Spleen (tissue), 11 donors: Measurements from ENCODE around the gene FBLN1. TPM values are rescaled to one million over a fixed set of nuclear protein-coding genes. Genes with fewer than 3 reads are reported as not detected.

Experiments
- DNase-seq: peaks from one replicate; pipeline ENCODE4 v3.0.0-alpha.2; 2020
- H3K27ac ChIP-seq, 8 donors: fragments of 200-600 bp; sonication (generic) in 7 of 8; 1 replicate in 4 of 8; 2 replicates in 4 of 8; pipeline versions ENCODE4 v1.5.0 to v1.8.0; 2016 to 2021; ENCODE audit warnings: inconsistent platforms in 4 of 8, mild to moderate bottlenecking in 4 of 8, moderate library complexity in 1 of 8
- H3K27me3 ChIP-seq, 7 donors: fragments of 200-600 bp; sonication (generic) in 6 of 7; replicated peaks in 1 of 7; 1 replicate in 4 of 7; 2 replicates in 3 of 7; pipeline versions ENCODE4 v1.5.0 to v1.8.0; 2016 to 2021; ENCODE audit warnings: inconsistent platforms in 3 of 7, mild to moderate bottlenecking in 1 of 7
- H3K36me3 ChIP-seq, 6 donors: fragments of 200-600 bp; sonication (generic) in 5 of 6; 1 replicate in 4 of 6; 2 replicates in 2 of 6; pipeline versions ENCODE4 v1.5.0 to v1.8.0; 2016 to 2021; ENCODE audit warnings: inconsistent platforms in 2 of 6
- H3K4me1 ChIP-seq, 6 donors: fragments of 200-600 bp; sonication (generic) in 5 of 6; 1 replicate in 3 of 6; 2 replicates in 3 of 6; pipeline versions ENCODE4 v1.5.0 to v1.8.0; 2016 to 2021; ENCODE audit warnings: inconsistent platforms in 3 of 6
- H3K4me3 ChIP-seq, 8 donors: fragments of 200-600 bp; sonication (generic) in 7 of 8; 1 replicate in 4 of 8; 2 replicates in 4 of 8; pipeline versions ENCODE4 v1.5.0 to v1.8.0; 2016 to 2021; ENCODE audit warnings: inconsistent platforms in 4 of 8, mild to moderate bottlenecking in 4 of 8, moderate library complexity in 2 of 8
- H3K9me3 ChIP-seq, 8 donors: fragments of 200-600 bp; sonication (generic) in 7 of 8; 1 replicate in 4 of 8; 2 replicates in 4 of 8; pipeline versions ENCODE4 v1.5.0 to v1.8.0; 2016 to 2021; ENCODE audit warnings: inconsistent platforms in 4 of 8
- POLR2A ChIP-seq, 3 donors: fragments of 450-650 bp; IDR thresholded peaks; one replicate each; pipeline ENCODE4 v1.5.1; 2017; ENCODE audit warnings: antibody characterized with exemption in 3 of 3, mild to moderate bottlenecking in 1 of 3
- POLR2AphosphoS5 ChIP-seq, 3 donors: sonication (generic); formaldehyde crosslinking; IDR thresholded peaks; one replicate each; pipeline ENCODE4 v1.5.1; 2017; ENCODE audit warnings: antibody characterized with exemption in 3 of 3
- WGBS, 5 donors: extraction: QIAGEN DNeasy Blood & Tissue Kit in 3 of 5; methylation state at CpG; one replicate each; pipeline versions ENCODE4 v1.1.5 to v1.1.7; 2013 to 2018; 5-methylcytosine and 5-hydroxymethylcytosine counted together
- intact Hi-C: fragments of 100-400 bp; cut with DNase I; formaldehyde crosslinking; loops from one replicate; pipeline ENCODE4 v1.15.0; 2023; ENCODE audit warnings: low total_unique reads
- polyA plus RNA-seq, 3 donors: library from polyadenylated mRNA; stranded (reverse); fragments of 200-250 nt; gene quantifications; one replicate each; pipeline ENCODE4 v1.2.1, GENCODE V29; 2013
- total RNA-seq, 7 donors: library from RNA; depleted of rRNA in 3 of 7; stranded (reverse); fragments of >200 nt in 3 of 7; fragmentation: NEBNext Ultra II Directional in 4 of 7; extraction: Animal tissue kit (Norgen Biotek cat#: 25700) in 4 of 7; gene quantifications; one replicate each; pipeline versions ENCODE4 v1.1.0 to v1.2.1, GENCODE V29; 2016 to 2021
- TF ChIP-seq, protein P1 (sequence below), 11 experiments: fragments of 200-600 bp in 7 of 11; fragments of 450-650 bp in 4 of 11; sonication (generic) in 4 of 11; IDR thresholded peaks in 8 of 11; conservative IDR thresholded peaks in 3 of 11; 1 replicate in 7 of 11; 2 replicates in 4 of 11; pipeline versions ENCODE4 v1.4.0 to v1.8.0; 2016 to 2021; ENCODE audit warnings: antibody characterized with exemption in 11 of 11, inconsistent platforms in 4 of 11, mild to moderate bottlenecking in 1 of 11
- donor health status: healthy with polysubstance abuse.
- donor health status: DM: no; HTN: no; CAD: no; lungs with moderate emphysema.
- donor health status: DM: no; HTN: no; CAD: no.
- donor health status: Bipolar disorder and iron deficiency.
- donor health status: healthy.
- donor health status: DM: no; HTN: no; CAD: no.
- donor health status: DM: yes; HTN: yes; CAD: no.

Gene FBLN1
- total and polyA plus RNA-seq, 10 donors = 1.9 to 20.3 (median 11.0) TPM

DNA sequence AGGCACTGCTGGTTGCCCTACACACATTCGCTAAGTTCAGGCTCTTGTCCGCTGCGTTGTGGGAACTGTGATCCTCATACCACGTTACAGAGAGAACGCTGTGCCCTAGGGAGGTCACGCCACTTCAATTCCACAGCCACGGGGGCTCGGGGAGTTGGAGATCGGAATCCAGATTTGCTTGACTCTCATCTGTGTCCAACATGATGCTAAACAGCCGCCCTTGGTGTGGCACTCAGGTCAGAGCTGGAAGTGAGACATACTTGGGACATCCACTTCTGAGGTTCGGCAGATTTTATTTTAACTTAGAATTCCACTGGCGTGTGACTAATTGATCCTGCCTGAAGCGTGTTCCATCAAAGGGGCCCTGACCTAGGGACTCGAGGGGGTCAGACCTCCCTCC is 47.5 kb upstream of the FBLN1 start:
- Histone ChIP-seq H3K9me3 (no peaks in the 10 kb centered on the region), H3K36me3 (no peaks in the 10 kb centered on the region), H3K27ac (no peak overlapping the region), H3K27me3 (peaks cover 0 to 16% (median 0%) of the 10 kb centered on the region in 7 donors), H3K4me3 (no peak overlapping the region), H3K4me1 (no peaks in the 10 kb centered on the region)
- DNase-seq = no peak
- no peak for TF ChIP-seq POLR2A (IDR thresholded peaks at IDR 0.05)
- TF ChIP-seq, protein P1, sequence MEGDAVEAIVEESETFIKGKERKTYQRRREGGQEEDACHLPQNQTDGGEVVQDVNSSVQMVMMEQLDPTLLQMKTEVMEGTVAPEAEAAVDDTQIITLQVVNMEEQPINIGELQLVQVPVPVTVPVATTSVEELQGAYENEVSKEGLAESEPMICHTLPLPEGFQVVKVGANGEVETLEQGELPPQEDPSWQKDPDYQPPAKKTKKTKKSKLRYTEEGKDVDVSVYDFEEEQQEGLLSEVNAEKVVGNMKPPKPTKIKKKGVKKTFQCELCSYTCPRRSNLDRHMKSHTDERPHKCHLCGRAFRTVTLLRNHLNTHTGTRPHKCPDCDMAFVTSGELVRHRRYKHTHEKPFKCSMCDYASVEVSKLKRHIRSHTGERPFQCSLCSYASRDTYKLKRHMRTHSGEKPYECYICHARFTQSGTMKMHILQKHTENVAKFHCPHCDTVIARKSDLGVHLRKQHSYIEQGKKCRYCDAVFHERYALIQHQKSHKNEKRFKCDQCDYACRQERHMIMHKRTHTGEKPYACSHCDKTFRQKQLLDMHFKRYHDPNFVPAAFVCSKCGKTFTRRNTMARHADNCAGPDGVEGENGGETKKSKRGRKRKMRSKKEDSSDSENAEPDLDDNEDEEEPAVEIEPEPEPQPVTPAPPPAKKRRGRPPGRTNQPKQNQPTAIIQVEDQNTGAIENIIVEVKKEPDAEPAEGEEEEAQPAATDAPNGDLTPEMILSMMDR (IDR thresholded peaks at IDR 0.05 in 8 of 11, conservative IDR thresholded peaks at IDR 0.05 in 3 of 11) = no peak
- TF ChIP-seq POLR2AphosphoS5 (IDR thresholded peaks at IDR 0.05) = no peak
- intact Hi-C loops = no loop called here
- 78 to 84% (median 82%) methylated on average over 14 of the region's 14 CpGs for WGBS, 5 donors

DNA sequence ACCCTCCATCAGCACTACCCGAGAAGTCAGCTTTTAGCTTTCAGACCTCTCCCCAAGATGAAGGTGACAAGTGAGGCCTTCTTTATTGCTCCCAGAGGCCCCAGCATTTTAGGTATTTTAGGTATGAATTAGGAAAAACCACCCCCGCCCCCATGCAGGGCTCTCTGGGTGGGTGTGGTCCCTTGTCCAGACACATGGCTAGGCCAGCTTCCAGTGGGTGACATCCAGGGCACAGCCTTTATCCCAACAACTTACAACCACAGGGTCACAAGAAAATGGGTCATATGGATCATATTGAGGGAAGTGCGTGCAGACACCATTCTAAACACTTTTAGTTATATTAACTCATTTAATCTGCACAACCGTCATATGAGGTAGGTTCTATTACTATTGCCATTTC is 47.1 kb upstream of the FBLN1 start:
- intact Hi-C loops = no loop called here
- no peak for TF ChIP-seq POLR2AphosphoS5 (IDR thresholded peaks at IDR 0.05)
- no peak for TF ChIP-seq POLR2A (IDR thresholded peaks at IDR 0.05)
- TF ChIP-seq, protein P1 (IDR thresholded peaks at IDR 0.05 in 8 of 11, conservative IDR thresholded peaks at IDR 0.05 in 3 of 11) = no peak
- Histone ChIP-seq H3K4me3 (no peak overlapping the region), H3K27me3 (peaks cover 0 to 16% (median 0%) of the 10 kb centered on the region in 7 donors), H3K27ac (no peak overlapping the region), H3K4me1 (no peaks in the 10 kb centered on the region), H3K9me3 (no peaks in the 10 kb centered on the region), H3K36me3 (no peaks in the 10 kb centered on the region)
- DNase-seq = no peak
- WGBS, 5 donors = 82 to 95% (median 92%) methylated on average over 4 of the region's 4 CpGs

DNA sequence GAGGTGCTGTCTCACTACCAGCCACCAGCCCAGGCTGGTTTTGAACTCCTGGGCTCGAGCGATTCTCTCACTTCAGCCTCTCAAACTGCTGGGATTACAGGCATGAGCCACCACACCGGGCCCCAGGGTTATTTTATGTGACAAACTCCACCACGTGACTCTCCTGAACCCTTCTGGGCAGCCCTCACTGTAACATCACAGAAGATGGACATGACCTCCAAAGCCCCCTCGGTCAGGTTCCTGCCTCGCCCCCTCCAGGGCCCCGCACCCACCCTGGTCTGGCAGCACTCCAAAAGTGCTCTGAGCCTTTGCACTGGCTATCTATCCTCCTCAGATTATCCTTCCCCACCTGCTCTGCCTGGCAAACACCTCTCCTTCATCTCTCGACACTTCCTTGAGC is 45.9 kb upstream of the FBLN1 start:
- H3K4me3 ChIP-seq = no peak overlapping the region
- H3K36me3 ChIP-seq = no peaks in the 10 kb centered on the region
- no peaks in the 10 kb centered on the region for H3K4me1 ChIP-seq
- no peak for TF ChIP-seq POLR2A (IDR thresholded peaks at IDR 0.05)
- intact Hi-C loops = no loop called here
- no peak for DNase-seq
- WGBS, 5 donors = 79 to 87% (median 82%) methylated on average over 8 of the region's 8 CpGs
- no peaks in the 10 kb centered on the region for H3K9me3 ChIP-seq
- H3K27me3 ChIP-seq = peaks cover 0 to 8% (median 0%) of the 10 kb centered on the region in 7 donors
- no peak overlapping the region for H3K27ac ChIP-seq

DNA sequence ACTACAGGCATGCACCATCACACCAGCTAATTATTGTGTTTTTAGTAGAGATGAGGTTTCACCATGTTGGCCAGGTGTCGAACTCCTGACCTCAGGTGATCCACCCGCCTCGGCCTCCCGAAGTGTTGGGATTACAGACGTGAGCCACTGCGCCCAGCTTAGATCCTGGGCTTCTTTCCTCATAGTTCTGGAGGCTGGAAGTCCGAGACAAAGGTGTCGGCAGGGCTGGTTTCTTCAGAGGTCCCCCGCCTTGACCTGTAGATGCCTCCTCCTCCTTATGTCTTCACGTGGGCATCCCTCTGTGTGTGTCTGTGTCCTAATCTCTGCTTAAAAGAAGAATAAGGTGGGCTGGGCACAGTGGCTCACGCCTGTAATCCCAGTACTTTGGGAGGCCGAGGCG is 44.2 kb upstream of the FBLN1 start:
- TF ChIP-seq POLR2A (IDR thresholded peaks at IDR 0.05) (no peak), POLR2AphosphoS5 (IDR thresholded peaks at IDR 0.05) (no peak)
- TF ChIP-seq, protein P1 (IDR thresholded peaks at IDR 0.05 in 8 of 11, conservative IDR thresholded peaks at IDR 0.05 in 3 of 11) = no peak
- WGBS, 5 donors = 92 to 98% (median 95%) methylated on average over 12 to 13 of the region's 13 CpGs
- intact Hi-C loops = no loop called here
- DNase-seq = no peak
- Histone ChIP-seq H3K27ac (no peak overlapping the region), H3K9me3 (peaks cover 0 to 1% (median 0%) of the 10 kb centered on the region in 8 donors), H3K27me3 (peaks cover 0 to 8% (median 0%) of the 10 kb centered on the region in 7 donors), H3K36me3 (no peaks in the 10 kb centered on the region), H3K4me1 (no peaks in the 10 kb centered on the region), H3K4me3 (no peak overlapping the region)

DNA sequence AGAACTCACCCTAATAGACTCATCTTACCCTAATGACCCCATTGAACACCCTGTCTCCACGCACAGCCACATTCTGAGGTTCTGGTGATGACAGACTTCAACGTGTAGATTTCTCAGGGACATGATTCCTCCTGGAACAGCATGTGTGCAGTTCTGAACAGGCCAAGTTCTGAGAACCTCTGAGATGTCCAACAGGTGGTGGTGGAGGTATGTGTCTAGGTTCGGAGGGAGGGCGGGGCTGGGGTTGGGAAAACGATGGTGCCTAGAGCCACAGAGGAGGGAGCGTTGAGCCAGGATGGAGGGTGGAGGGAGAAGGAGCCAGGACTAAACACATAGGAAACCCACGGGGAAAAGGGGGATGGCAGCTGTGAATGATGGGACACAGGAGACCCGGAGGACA is 43.4 kb upstream of the FBLN1 start:
- DNase-seq = no peak
- Histone ChIP-seq H3K9me3 (peaks cover 0 to 4% (median 0%) of the 10 kb centered on the region in 8 donors), H3K27ac (no peak overlapping the region), H3K4me1 (no peaks in the 10 kb centered on the region), H3K27me3 (peaks cover 0 to 8% (median 0%) of the 10 kb centered on the region in 7 donors), H3K4me3 (no peak overlapping the region), H3K36me3 (no peaks in the 10 kb centered on the region)
- intact Hi-C loops = no loop called here
- TF ChIP-seq POLR2AphosphoS5 (IDR thresholded peaks at IDR 0.05) (no peak), POLR2A (IDR thresholded peaks at IDR 0.05) (no peak)
- TF ChIP-seq, protein P1 (IDR thresholded peaks at IDR 0.05 in 8 of 11, conservative IDR thresholded peaks at IDR 0.05 in 3 of 11) = no peak
- WGBS, 5 donors = 89 to 95% (median 91%) methylated on average over 8 of the region's 8 CpGs
